ENCODE measurements around the gene NEFH.

GRCh38 chr22:29511126-29511862 is 31.3 kb downstream of the NEFH start:
- TF ChIP-seq POLR2AphosphoS5 (IDR thresholded peaks at IDR 0.05) = no peak
- TF ChIP-seq, protein P1, sequence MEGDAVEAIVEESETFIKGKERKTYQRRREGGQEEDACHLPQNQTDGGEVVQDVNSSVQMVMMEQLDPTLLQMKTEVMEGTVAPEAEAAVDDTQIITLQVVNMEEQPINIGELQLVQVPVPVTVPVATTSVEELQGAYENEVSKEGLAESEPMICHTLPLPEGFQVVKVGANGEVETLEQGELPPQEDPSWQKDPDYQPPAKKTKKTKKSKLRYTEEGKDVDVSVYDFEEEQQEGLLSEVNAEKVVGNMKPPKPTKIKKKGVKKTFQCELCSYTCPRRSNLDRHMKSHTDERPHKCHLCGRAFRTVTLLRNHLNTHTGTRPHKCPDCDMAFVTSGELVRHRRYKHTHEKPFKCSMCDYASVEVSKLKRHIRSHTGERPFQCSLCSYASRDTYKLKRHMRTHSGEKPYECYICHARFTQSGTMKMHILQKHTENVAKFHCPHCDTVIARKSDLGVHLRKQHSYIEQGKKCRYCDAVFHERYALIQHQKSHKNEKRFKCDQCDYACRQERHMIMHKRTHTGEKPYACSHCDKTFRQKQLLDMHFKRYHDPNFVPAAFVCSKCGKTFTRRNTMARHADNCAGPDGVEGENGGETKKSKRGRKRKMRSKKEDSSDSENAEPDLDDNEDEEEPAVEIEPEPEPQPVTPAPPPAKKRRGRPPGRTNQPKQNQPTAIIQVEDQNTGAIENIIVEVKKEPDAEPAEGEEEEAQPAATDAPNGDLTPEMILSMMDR (IDR thresholded peaks at IDR 0.05) = no peak
